Vagina (tissue), 2 donors: Measurements from ENCODE around the gene MYO3B. TPM values are rescaled to one million over a fixed set of nuclear protein-coding genes. Genes with fewer than 3 reads are reported as not detected.

Source experiments
- DNase-seq, 2 donors: peaks; one replicate each; pipeline ENCODE4 v3.0.0-alpha.2; 2017; ENCODE audit errors: extremely low spot score in 2 of 2
- H3K27ac ChIP-seq: fragments of 200-600 bp; sonication (generic); one replicate; pipeline ENCODE4 v1.5.1; 2019
- H3K27me3 ChIP-seq: fragments of 200-600 bp; sonication (generic); one replicate; pipeline ENCODE4 v1.5.1; 2019
- H3K36me3 ChIP-seq, 2 donors: fragments of 200-600 bp; sonication (generic); one replicate each; pipeline ENCODE4 v1.5.1; 2017 to 2019
- H3K4me1 ChIP-seq: fragments of 200-600 bp; sonication (generic); one replicate; pipeline ENCODE4 v1.5.1; 2019
- H3K4me3 ChIP-seq, 2 donors: fragments of 200-600 bp; sonication (generic); 1 replicate in 1 of 2; 2 replicates in 1 of 2; pipeline ENCODE4 v1.5.1; 2016 to 2019
- H3K9me3 ChIP-seq: fragments of 200-600 bp; sonication (generic); one replicate; pipeline ENCODE4 v1.5.1; 2019
- POLR2A ChIP-seq, 2 donors: fragments of 450-650 bp; IDR thresholded peaks; one replicate each; pipeline ENCODE4 v1.6.1; 2017; ENCODE audit warnings: antibody characterized with exemption in 2 of 2, mild to moderate bottlenecking in 2 of 2, moderate library complexity in 2 of 2
- POLR2AphosphoS5 ChIP-seq, 2 donors: sonication (generic); formaldehyde crosslinking; IDR thresholded peaks; one replicate each; pipeline ENCODE4 v1.9.0; 2017; ENCODE audit warnings: antibody characterized with exemption in 2 of 2, mild to moderate bottlenecking in 2 of 2, low read depth in 1 of 2; ENCODE audit not compliant: insufficient read depth in 1 of 2
- intact Hi-C: fragments of 100-400 bp; cut with DNase I; formaldehyde crosslinking; loops from one replicate; pipeline ENCODE4 v1.15.1; 2023
- total RNA-seq: library from RNA; depleted of rRNA; stranded (reverse); fragments of >200 nt; gene quantifications from one replicate; pipeline ENCODE4 v1.2.3, GENCODE V29; 2016
- TF ChIP-seq, protein P1 (sequence below), 3 experiments: fragments of 450-650 bp in 2 of 3; fragments of 200-600 bp in 1 of 3; sonication (generic) in 1 of 3; IDR thresholded peaks; one replicate each; pipeline ENCODE4 v1.5.1; 2017 to 2019; ENCODE audit warnings: antibody characterized with exemption in 3 of 3, mild to moderate bottlenecking in 2 of 3, moderate library complexity in 2 of 3

MYO3B gene
- total RNA-seq, 1 donor from 2014 or later = 0.49 TPM

DNA sequence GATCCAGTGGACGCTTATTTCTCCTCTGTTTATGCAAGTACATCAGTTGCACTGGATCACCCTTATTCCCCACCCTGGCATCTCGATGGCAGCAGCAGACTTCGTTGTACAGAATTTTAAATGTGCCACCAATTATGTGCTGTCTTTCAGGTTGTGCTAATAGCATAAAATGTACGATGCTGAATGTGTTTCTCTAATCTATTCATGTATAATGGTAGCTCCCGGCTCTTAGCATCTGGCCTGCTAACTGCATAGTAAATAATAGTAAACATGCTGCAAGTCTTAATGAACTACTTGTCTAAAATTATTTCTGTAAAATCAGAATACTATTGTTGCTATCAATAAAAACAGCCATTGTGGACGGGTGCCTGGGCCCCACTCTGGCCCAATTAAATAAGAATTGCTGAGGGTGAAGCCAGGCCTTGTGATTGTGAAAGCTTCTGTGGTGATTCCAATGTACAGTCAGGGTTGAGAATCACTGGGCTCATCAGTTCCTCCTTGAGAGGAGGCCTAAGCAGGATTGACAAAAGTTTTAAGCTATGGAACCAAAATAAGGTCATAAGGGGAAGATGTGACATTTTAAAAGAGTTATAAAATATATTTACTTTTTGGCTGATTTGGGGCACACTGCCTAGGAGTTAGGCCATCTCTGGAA, 14.4 kb upstream of the MYO3B start:
- H3K27ac ChIP-seq = no peak overlapping the region
- H3K4me3 ChIP-seq = no peak overlapping the region
- DNase-seq = no peak
- TF ChIP-seq POLR2A (IDR thresholded peaks at IDR 0.05) (no peak), POLR2AphosphoS5 (IDR thresholded peaks at IDR 0.05; ENCODE audit: insufficient read depth in 1 of 2, low read depth in 1 of 2) (no peak)
- TF ChIP-seq, protein P1, sequence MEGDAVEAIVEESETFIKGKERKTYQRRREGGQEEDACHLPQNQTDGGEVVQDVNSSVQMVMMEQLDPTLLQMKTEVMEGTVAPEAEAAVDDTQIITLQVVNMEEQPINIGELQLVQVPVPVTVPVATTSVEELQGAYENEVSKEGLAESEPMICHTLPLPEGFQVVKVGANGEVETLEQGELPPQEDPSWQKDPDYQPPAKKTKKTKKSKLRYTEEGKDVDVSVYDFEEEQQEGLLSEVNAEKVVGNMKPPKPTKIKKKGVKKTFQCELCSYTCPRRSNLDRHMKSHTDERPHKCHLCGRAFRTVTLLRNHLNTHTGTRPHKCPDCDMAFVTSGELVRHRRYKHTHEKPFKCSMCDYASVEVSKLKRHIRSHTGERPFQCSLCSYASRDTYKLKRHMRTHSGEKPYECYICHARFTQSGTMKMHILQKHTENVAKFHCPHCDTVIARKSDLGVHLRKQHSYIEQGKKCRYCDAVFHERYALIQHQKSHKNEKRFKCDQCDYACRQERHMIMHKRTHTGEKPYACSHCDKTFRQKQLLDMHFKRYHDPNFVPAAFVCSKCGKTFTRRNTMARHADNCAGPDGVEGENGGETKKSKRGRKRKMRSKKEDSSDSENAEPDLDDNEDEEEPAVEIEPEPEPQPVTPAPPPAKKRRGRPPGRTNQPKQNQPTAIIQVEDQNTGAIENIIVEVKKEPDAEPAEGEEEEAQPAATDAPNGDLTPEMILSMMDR (IDR thresholded peaks at IDR 0.05) = no peak
- no peaks in the 10 kb centered on the region for H3K4me1 ChIP-seq
- H3K36me3 ChIP-seq = no peaks in the 10 kb centered on the region
- H3K9me3 ChIP-seq = no peaks in the 10 kb centered on the region
- intact Hi-C loops = no loop called here
- no peaks in the 10 kb centered on the region for H3K27me3 ChIP-seq

DNA sequence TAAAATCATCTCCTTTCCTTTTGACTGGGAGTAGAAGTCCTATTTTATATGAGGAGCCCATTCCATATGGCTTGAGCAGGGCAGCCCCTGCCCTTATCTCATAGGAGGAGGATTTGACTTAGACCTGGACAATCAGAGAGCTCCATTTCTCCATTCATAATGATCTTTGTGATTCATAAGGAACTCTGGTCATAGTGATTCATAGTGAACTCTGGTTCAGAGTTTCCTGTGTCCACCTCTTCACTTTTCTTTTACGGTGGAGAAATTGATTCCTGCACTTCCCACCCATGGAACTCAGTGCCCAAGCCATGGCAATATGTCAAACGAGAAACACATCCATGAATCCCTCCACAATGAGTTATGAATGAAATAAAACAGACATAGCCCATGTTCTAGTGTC, 12.8 kb upstream of the MYO3B start:
- no peak for DNase-seq
- intact Hi-C loops = no loop called here
- TF ChIP-seq POLR2AphosphoS5 (IDR thresholded peaks at IDR 0.05; ENCODE audit: insufficient read depth in 1 of 2, low read depth in 1 of 2) (no peak), POLR2A (IDR thresholded peaks at IDR 0.05) (no peak)
- H3K27me3 ChIP-seq = no peaks in the 10 kb centered on the region
- H3K9me3 ChIP-seq = no peaks in the 10 kb centered on the region
- no peak overlapping the region for H3K4me3 ChIP-seq
- no peak overlapping the region for H3K27ac ChIP-seq
- H3K36me3 ChIP-seq = no peaks in the 10 kb centered on the region
- no peaks in the 10 kb centered on the region for H3K4me1 ChIP-seq

DNA sequence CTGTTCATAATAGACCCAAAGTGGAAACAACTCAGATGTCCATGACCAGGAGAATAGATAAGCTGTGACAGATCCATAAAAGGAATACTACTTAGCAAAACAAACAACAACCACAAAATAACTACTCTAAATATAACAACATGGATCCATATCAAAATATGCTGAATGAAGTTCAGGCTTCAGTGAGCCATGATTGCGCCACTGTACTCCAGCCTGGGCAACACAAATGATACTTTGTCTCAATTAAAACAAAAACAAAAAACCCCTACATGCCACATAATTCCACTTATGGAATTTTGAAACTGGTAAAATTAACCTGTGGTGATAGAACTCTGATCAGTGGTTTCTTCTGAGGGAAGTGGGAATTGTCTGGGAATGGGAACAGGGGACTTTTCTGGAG, 11.2 kb upstream of the MYO3B start:
- Histone ChIP-seq H3K36me3 (no peaks in the 10 kb centered on the region), H3K27me3 (no peaks in the 10 kb centered on the region), H3K27ac (no peak overlapping the region), H3K9me3 (no peaks in the 10 kb centered on the region), H3K4me3 (no peak overlapping the region), H3K4me1 (no peaks in the 10 kb centered on the region)
- TF ChIP-seq POLR2A (IDR thresholded peaks at IDR 0.05) (no peak), POLR2AphosphoS5 (IDR thresholded peaks at IDR 0.05; ENCODE audit: insufficient read depth in 1 of 2, low read depth in 1 of 2) (no peak)
- TF ChIP-seq, protein P1 (IDR thresholded peaks at IDR 0.05) = no peak
- intact Hi-C loops = no loop called here
- DNase-seq = no peak

DNA sequence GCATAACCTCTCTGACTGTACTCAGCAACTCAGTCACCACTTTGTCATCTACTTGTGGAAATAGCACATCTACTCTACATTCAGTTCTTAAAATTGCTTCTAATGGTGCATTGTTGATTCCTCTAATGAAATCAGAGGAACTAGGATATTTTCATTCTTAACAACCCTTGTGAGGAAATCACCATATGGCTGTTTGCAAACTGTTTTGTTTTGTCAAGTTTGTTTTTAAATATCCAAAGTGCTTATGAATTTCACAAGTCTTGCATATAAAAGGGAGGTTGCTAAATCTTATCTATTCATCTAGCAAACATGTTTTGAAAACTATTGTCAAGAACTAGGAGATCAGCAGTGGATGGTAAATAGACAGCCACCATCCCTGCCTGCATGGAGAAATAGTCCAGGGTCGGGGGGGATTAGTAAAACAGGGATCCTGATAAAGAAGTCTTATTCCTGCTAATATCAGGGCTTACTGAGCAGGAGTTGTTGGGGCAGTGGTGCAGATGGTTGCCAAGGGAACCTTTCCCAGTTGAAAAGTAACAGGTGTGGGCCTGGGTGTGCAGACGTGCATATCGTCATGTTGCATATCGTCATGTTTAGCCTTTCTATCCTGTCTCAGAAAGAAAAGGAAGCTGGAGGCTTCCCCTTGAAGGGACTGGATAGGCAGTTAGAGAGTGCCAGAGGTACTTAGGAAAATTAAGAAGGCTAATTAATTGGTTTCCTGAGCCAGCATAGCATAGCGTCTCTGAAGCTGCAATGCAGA, 7.5 kb upstream of the MYO3B start:
- Histone ChIP-seq H3K27me3 (no peaks in the 10 kb centered on the region), H3K9me3 (no peaks in the 10 kb centered on the region), H3K4me1 (no peaks in the 10 kb centered on the region), H3K36me3 (no peaks in the 10 kb centered on the region), H3K4me3 (no peak overlapping the region), H3K27ac (no peak overlapping the region)
- DNase-seq = no peak
- TF ChIP-seq POLR2AphosphoS5 (IDR thresholded peaks at IDR 0.05; ENCODE audit: insufficient read depth in 1 of 2, low read depth in 1 of 2) = no peak
- intact Hi-C loops = no loop called here

DNA sequence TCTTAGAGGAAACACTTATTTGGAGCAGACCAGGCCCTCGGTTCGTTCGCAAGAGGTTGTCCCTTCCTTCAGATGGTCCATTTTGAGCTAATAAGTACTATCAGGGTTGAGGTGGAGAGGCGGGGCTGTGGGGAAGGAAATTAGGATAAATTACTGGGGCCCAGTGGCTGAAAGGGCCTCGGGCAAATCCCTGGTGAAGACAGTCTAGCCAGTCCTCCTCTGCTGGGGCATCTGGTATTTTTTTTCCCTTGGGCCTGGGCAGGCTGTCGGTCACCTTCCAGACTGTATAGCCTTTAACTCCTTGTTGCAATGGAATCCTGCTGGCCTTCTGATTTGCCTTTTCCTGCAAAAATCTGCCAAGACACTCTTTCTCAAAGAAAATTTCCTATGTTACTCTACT, 1.7 kb upstream of the MYO3B start:
- Histone ChIP-seq H3K4me1 (no peaks in the 10 kb centered on the region), H3K27me3 (no peaks in the 10 kb centered on the region), H3K27ac (no peak overlapping the region), H3K36me3 (no peaks in the 10 kb centered on the region), H3K9me3 (no peaks in the 10 kb centered on the region), H3K4me3 (no peak overlapping the region)
- TF ChIP-seq POLR2AphosphoS5 (IDR thresholded peaks at IDR 0.05; ENCODE audit: insufficient read depth in 1 of 2, low read depth in 1 of 2) = no peak
- no peak for DNase-seq
- intact Hi-C loops = no loop called here

DNA sequence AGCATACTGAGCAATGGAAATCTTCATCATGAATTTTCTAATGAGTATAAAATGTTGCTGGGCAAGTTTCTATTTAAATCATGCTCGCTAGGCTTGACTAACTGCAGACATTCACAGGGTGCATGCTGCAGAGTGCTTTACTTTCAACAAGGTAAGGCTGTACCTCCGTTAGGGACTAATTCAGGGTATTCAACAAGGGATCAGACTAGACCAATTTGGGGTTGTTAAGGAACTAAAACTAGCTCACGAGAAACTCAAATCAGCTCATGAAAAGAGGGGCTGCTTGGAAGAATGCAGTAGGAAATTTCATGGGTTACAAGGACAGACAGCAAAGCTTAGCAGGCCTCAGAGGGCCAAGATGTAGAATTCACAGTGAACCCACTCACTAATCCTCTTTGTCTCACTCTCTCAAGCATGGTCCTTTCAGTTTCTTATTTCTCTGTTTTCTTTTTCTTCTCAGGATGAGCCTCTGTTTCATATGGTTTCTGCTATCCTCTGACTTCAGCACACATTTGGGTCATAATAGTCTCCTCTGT, 2.2 kb downstream of the MYO3B start:
- Histone ChIP-seq H3K27me3 (no peaks in the 10 kb centered on the region), H3K27ac (no peak overlapping the region), H3K4me3 (no peak overlapping the region), H3K36me3 (no peaks in the 10 kb centered on the region), H3K4me1 (no peaks in the 10 kb centered on the region), H3K9me3 (peaks cover under 1% of the 10 kb centered on the region)
- TF ChIP-seq, protein P1 (IDR thresholded peaks at IDR 0.05) = no peak
- TF ChIP-seq POLR2A (IDR thresholded peaks at IDR 0.05) = no peak
- no peak for TF ChIP-seq POLR2AphosphoS5 (IDR thresholded peaks at IDR 0.05; ENCODE audit: insufficient read depth in 1 of 2, low read depth in 1 of 2)
- intact Hi-C loops = no loop called here
- no peak for DNase-seq
